Pancreas (tissue), 10 donors: ENCODE data around the gene DMBX1. TPM values are rescaled to one million over a fixed set of nuclear protein-coding genes. Genes with fewer than 3 reads are reported as not detected.

ENCODE experiments used
- ATAC-seq, 4 donors: fragments of 200-7000 bp; cut with Tn5 transposase; one replicate each; pipeline versions ENCODE4 v1.8.0 to v1.9.1; 2020; ENCODE audit warnings: mild to moderate bottlenecking in 4 of 4, moderate library complexity in 4 of 4
- DNase-seq, 6 donors: peaks; one replicate each; pipeline ENCODE4 v3.0.0-alpha.2; 2020
- FAIRE-seq: peaks from 2 replicates; lab custom pipeline; 2012; peaks lifted over from hg19 to GRCh38; lab: Jason Lieb, UNC
- H3K27ac ChIP-seq, 4 donors: fragments of 200-600 bp; sonication (generic); 1 replicate in 3 of 4; 2 replicates in 1 of 4; pipeline versions ENCODE4 v1.5.0 to v1.8.0; 2020
- H3K27me3 ChIP-seq, 4 donors: fragments of 200-600 bp; one replicate each; pipeline ENCODE4 v1.8.0; 2021
- H3K36me3 ChIP-seq, 3 donors: fragments of 200-600 bp; sonication (generic) in 1 of 3; one replicate each; pipeline versions ENCODE4 v1.5.0 to v1.8.0; 2020 to 2021
- H3K4me1 ChIP-seq, 3 donors: fragments of 200-600 bp; one replicate each; pipeline ENCODE4 v1.8.0; 2021
- H3K4me3 ChIP-seq, 4 donors: fragments of 200-600 bp; sonication (generic) in 2 of 4; one replicate each; pipeline versions ENCODE4 v1.5.0 to v1.8.0; 2020 to 2021
- H3K9me3 ChIP-seq, 4 donors: fragments of 200-600 bp; one replicate each; pipeline ENCODE4 v1.8.0; 2021
- CTCF ChIP-seq, 4 donors: fragments of 200-600 bp; sonication (generic) in 3 of 4; IDR thresholded peaks; one replicate each; pipeline versions ENCODE4 v1.5.0 to v1.8.0; 2021; ENCODE audit warnings: antibody characterized with exemption in 4 of 4
- WGBS, 2 donors: extraction: QIAGEN DNeasy Blood & Tissue Kit; methylation state at CpG; one replicate each; pipeline ENCODE4 v1.1.7; 2013; 5-methylcytosine and 5-hydroxymethylcytosine counted together
- intact Hi-C, 3 donors: fragments of 100-400 bp; cut with DNase I; formaldehyde crosslinking; loops; one replicate each; pipeline versions ENCODE4 v1.11.1 to v1.14.2; 2022
- polyA plus RNA-seq, 2 donors: library from polyadenylated mRNA; stranded (reverse); fragments of 200-250 nt; gene quantifications; one replicate each; pipeline ENCODE4 v1.2.3, GENCODE V29; 2013
- total RNA-seq, 6 donors: library from RNA; stranded (reverse); fragmentation: NEBNext Ultra II Directional in 4 of 6; extraction: Animal tissue kit (Norgen Biotek cat#: 25700) in 4 of 6; gene quantifications; one replicate each; pipeline versions ENCODE4 v1.2.1 to v1.2.4, GENCODE V29; 2021 to 2023
- donor health status: healthy with polysubstance abuse.
- donor health status: DM: no; HTN: no; CAD: no; lungs with moderate emphysema.
- donor health status: DM: no; HTN: no; CAD: no.
- donor health status: control.
- donor health status: control.
- donor health status: Bipolar disorder and iron deficiency.
- donor health status: DM: yes; HTN: yes; CAD: no.
- donor health status: DM: no; HTN: no; CAD: no.
- donor health status: DM: no; HTN: no; CAD: no.
- donor health status: DM: yes; HTN: yes; CAD: no.

Gene DMBX1
- total and polyA plus RNA-seq, 8 donors: not detected

DNA sequence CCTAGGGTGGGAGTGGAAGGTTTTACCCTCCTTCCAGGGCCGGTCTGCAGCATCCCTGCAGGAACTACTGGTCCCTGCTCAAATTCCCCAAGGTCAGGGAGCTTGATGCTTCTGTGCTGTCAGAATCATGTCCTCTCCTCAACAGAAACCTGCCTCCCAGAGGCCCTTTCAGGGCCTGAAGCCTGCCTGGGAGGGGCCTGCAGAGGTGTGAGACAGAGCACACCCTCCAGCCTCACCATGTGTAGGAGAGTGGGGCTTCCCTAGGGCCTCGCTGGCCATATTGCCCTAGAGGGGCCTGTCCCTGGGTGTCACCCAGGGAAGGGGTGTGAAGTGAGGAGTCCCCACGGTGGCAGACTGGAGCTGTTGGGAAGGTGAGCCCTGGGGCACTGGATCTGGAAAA lies 40.7 kb downstream of the DMBX1 start:
- Histone ChIP-seq H3K27me3 (no peaks in the 10 kb centered on the region), H3K4me3 (no peak overlapping the region), H3K36me3 (no peaks in the 10 kb centered on the region), H3K4me1 (peaks cover 0 to 3% (median 0%) of the 10 kb centered on the region in 3 donors), H3K9me3 (no peaks in the 10 kb centered on the region), H3K27ac (no peak overlapping the region)
- WGBS, 2 donors: 62 to 80% methylated on average over 3 of the region's 3 CpGs
- TF ChIP-seq CTCF (IDR thresholded peaks at IDR 0.05): no peak
- ATAC-seq (no peak), DNase-seq (peak in 1 of 6 donors; percentile 26), FAIRE-seq (no peak)
- intact Hi-C loops: no loop called here

- 62 to 72% methylated on average over 6 of the region's 6 CpGs for WGBS, 2 donors
- no peaks in the 10 kb centered on the region for H3K36me3 ChIP-seq
- H3K4me1 ChIP-seq: peaks cover 0 to 3% (median 0%) of the 10 kb centered on the region in 3 donors
- ATAC-seq: no peak
- H3K27ac ChIP-seq: no peak overlapping the region
- H3K4me3 ChIP-seq: no peak overlapping the region
- DNase-seq: peak in 1 of 6 donors; percentile 26
- H3K9me3 ChIP-seq: no peaks in the 10 kb centered on the region
- FAIRE-seq: no peak
- intact Hi-C loops: no loop called here
- no peak for TF ChIP-seq CTCF (IDR thresholded peaks at IDR 0.05)
- H3K27me3 ChIP-seq: no peaks in the 10 kb centered on the region
Observed at GRCh38 chr1:46530791-46531409, 41.3 kb downstream of the DMBX1 start.

- no peak for ATAC-seq
- 60 to 63% methylated on average over 3 of the region's 3 CpGs for WGBS, 2 donors
Observed at GRCh38 chr1:46532095-46532494, 42.5 kb downstream of the DMBX1 start.

DNA sequence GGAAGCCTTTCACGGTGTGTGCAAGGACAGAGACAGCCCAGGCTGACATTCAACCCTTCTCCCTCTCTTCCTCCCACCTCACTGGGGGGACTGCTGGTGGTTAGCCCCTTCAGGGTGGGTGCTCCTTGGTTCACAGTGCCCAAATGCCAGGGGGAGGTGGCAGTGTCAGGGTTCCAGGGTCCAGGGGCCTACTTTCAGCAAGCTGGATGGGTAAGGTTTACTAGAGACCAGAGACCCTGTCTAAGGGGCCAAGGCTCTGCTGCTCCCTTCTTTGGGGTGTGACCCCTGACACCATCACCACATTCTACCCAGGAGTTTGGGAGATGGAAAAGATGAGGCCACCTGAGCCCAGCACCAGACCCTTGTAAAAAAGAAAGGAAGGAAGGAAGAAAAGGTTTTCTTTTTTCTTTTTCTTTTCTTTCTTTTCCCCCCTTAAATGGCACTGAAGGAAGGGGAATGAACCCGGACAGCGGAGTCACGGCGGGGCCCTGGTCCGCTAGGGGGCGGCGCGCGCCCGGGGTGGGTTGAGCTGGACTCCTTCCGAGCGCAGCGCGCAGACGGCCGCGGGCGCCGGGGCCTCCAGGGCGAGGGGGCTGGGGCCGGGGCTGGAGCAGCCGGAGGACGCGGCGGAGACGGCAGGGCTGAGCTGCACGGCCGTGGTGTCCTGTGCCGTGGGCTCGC lies 43.0 kb downstream of the DMBX1 start:
- intact Hi-C loops: no loop called here
- no peaks in the 10 kb centered on the region for H3K9me3 ChIP-seq
- 3% methylated on average over 25 to 31 of the region's 31 CpGs for WGBS, 2 donors
- peak overlapping the region in 2 of 4 donors; percentile 27 to 39 for H3K4me3 ChIP-seq
- no peaks in the 10 kb centered on the region for H3K27me3 ChIP-seq
- ATAC-seq: peak; percentile 53 to 82 (median 79)
- peaks cover 0 to 3% (median 0%) of the 10 kb centered on the region in 3 donors for H3K4me1 ChIP-seq
- FAIRE-seq: no peak
- peak; percentile 26 to 89 (median 50) for DNase-seq
- no peaks in the 10 kb centered on the region for H3K36me3 ChIP-seq
- TF ChIP-seq CTCF (IDR thresholded peaks at IDR 0.05): peak in 3 of 4 donors; percentile 38 to 45 (median 42)
- H3K27ac ChIP-seq: no peak overlapping the region

More at GRCh38 chr1:46532095-46532494, 42.5 kb downstream of the DMBX1 start:
- peaks cover 0 to 3% (median 0%) of the 10 kb centered on the region in 3 donors for H3K4me1 ChIP-seq
- H3K9me3 ChIP-seq: no peaks in the 10 kb centered on the region
- H3K4me3 ChIP-seq: no peak overlapping the region
- FAIRE-seq (no peak), DNase-seq (peak in 2 of 6 donors; percentile 9 to 31)
- no peak for TF ChIP-seq CTCF (IDR thresholded peaks at IDR 0.05)
- no peaks in the 10 kb centered on the region for H3K27me3 ChIP-seq
- no peaks in the 10 kb centered on the region for H3K36me3 ChIP-seq
- no peak overlapping the region for H3K27ac ChIP-seq
- intact Hi-C loops: no loop called here
